ENCODE results near the gene ATP2B3.

DNA sequence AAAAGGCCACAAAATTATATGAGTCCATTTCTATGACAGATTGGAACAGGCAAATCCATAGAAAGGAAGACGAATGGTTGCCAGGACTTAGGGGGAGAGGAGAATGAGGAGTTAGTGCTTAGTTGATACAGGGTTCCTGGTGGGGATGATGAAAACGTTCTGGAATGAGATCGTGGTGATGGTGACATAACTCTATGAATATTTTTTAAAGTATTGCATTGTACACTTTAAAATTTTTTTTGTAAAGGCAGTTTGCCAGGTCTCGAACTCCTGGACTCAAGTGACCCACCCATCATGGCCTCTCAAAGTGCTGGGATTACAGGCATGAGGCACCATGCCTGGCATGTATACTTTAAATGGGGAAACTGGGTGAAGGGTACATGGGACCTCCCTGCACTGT, 91.4 kb downstream of the ATP2B3 start:
- TF ChIP-seq, protein P1, sequence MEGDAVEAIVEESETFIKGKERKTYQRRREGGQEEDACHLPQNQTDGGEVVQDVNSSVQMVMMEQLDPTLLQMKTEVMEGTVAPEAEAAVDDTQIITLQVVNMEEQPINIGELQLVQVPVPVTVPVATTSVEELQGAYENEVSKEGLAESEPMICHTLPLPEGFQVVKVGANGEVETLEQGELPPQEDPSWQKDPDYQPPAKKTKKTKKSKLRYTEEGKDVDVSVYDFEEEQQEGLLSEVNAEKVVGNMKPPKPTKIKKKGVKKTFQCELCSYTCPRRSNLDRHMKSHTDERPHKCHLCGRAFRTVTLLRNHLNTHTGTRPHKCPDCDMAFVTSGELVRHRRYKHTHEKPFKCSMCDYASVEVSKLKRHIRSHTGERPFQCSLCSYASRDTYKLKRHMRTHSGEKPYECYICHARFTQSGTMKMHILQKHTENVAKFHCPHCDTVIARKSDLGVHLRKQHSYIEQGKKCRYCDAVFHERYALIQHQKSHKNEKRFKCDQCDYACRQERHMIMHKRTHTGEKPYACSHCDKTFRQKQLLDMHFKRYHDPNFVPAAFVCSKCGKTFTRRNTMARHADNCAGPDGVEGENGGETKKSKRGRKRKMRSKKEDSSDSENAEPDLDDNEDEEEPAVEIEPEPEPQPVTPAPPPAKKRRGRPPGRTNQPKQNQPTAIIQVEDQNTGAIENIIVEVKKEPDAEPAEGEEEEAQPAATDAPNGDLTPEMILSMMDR (conservative IDR thresholded peaks at IDR 0.05; ENCODE audit: low read depth in 2 of 2): no peak
- TF ChIP-seq JUNB (IDR thresholded peaks at IDR 0.05; ENCODE audit: unreplicated experiment): no peak

All from GM23338 (cell line).